GM19372 (cell line): ENCODE results near the gene MAP2.
A peak's percentile ranks its signal among the peaks of the same experiment; 100 is the strongest.

Experiments used
- ATAC-seq: cut with Tn5 transposase; IDR thresholded peaks from one replicate; pipeline ENCODE4 v1.9.1; 2021; ENCODE audit warnings: mild to moderate bottlenecking, low read depth, moderate library complexity; ENCODE audit not compliant: unreplicated experiment

Gene MAP2

GRCh38 chr2:209423562-209424198 is at the start of gene MAP2:
Gene MAP2 (plus strand): TSS chr2:209424047. CDS start chr2:209653171, 229,124 bp downstream.
- peak; percentile 94 for ATAC-seq

DNA sequence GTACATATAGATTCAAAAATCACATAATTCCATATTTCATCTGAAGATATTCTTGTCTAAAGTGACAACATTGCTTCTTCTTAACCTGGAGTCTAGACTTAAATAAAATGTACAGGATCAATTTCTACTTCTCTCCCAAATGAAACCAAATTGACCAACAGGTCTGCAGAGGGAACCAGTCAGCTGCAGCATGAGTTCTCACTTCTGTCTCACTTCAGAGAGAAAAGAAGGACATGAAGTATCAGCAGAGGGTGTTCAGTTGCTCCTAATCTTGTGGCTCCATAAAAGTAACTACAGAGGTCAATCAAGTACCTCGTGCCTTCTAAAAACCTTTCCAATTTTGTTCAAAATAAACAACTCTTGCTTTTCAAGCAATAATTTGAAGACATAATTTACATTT is 47.2 kb upstream of the MAP2 start:
- ATAC-seq: no peak

DNA sequence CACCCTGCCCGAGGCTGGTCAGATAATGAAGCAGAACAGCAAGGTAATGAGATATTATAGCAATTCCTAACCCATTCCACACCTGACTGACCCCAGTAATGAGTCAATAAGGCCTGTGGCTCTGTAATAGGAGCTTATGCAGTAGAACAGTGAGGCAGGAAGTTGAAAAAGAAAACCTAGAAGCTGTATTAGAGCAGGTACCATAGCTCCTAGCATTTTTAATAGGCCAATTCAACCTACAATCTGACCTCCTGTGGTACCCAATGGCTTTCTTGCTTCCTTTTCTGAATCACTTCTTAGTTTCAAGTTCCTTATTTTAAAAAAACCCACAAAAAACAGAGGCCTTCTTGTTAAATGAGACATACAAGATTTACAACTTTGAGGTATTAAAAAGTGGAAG is 43.6 kb upstream of the MAP2 start:
- ATAC-seq: peak; percentile 98

DNA sequence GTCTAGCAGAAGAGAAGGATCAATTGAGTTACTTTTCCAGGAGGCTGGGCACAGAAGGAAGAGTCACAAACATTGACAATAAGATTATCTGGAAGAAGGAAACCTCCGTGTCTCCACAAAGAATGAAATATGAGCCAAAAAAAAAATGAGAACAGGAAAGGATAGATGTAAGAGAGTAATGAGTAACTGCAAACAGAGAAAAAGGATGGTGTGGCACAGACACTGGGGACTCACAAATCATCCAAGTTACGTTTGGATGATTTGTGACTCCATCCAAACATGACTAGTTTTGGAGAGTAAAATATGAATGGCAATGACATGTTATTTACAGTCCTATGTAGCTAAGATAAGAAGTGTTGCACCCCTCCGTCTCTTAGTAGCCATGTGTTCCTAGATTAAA is 42.8 kb upstream of the MAP2 start:
- no peak for ATAC-seq

DNA sequence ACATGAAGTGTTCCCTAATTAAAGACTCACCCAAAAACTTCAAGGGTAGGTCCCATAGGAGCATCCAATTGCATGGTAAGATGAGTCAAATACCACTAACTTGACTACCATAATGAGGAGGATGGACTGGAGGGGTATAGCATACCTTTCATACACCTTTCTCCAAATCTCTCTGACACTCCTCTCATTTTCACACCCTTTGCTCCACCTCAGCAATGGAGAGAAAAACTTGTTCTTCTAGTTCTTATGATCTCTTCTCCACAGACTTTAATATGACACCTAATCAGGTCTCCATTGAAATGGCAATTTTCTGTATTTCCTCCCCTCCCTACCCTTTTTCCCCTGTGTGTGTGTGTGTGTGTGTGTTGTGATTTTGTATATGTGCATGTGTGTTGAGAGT is 41.1 kb upstream of the MAP2 start:
- ATAC-seq: no peak

DNA sequence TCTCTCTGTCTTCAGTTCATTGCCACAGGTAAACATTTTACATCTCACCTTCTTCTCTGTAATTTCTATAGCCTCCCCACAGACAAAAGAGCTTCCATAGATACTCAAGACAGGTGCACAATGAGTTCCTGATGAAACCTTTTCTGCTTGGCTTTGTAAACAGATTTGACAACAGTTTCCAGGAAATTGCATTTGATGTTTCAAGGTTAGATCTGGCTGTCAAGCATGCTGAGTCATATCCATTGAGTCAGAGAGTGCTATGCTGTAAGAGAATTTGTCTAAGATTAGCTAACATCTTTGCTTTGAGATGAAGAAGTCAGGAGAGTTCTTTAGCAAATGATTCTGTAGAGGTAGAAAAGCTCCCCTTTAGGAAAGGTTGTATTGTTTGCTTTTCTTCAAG is 40.6 kb upstream of the MAP2 start:
- no peak for ATAC-seq

DNA sequence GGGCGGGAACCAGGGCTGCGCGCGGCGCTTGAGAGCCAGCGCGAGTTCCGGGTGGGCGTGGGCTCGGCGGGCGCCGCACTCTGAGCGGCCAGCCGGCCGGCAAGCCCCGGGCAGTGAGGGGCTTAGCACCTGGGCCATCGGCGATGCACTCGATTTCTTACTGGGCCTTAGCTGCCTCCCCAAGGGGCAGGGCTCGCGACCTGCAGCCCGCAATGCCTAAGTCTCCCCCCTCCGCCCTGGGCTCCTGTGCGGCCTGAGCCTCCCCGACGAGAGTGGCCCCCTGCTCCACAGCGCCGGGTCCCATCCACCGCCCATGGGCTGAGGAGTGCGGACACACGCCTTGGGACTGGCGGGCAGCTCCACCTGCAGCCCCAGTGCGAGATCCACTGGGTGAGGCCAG is 36.5 kb upstream of the MAP2 start:
- ATAC-seq: no peak

- no peak for ATAC-seq
Measured at GRCh38 chr2:209388446-209389037, 35.3 kb upstream of the MAP2 start.

DNA sequence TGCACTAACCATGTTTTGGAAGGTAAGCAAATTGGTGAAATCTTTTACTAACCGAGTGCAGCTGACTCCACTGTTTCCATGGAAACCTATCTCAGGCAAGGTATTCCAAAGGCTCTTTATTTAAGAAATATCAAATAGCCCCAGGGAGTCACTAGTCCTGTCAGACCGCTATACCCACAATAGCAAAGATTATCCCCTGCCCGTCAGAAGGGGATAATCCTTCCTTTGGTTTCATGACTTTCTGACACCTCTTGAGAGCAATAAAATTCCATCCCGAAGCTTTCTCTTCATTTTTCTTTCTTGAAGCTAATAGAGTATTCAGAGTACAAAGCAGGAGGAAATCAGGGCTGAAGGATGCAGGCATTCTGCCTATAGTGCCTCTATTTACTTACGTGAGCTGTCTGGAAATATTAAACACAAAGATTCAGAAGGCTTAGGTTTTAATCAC is 34.7 kb upstream of the MAP2 start:
- ATAC-seq: no peak

DNA sequence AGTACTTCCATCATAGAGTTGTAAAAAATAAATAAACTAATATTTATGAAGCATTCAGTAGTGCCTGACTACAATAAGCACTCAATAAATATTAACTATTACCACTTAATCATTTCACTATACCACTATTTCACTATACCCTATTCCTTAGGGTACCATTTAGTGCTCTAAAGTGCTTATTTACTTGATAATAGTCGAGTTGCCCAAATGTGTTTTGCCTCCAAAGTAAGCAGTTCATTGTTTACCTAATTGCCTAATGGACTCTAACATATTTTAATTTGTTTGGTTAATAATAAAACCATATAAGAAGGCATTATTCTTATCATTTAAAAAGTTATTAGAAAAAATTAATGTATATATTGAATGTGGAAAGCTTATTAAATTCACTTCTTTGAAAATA is 33.0 kb upstream of the MAP2 start:
- no peak for ATAC-seq

DNA sequence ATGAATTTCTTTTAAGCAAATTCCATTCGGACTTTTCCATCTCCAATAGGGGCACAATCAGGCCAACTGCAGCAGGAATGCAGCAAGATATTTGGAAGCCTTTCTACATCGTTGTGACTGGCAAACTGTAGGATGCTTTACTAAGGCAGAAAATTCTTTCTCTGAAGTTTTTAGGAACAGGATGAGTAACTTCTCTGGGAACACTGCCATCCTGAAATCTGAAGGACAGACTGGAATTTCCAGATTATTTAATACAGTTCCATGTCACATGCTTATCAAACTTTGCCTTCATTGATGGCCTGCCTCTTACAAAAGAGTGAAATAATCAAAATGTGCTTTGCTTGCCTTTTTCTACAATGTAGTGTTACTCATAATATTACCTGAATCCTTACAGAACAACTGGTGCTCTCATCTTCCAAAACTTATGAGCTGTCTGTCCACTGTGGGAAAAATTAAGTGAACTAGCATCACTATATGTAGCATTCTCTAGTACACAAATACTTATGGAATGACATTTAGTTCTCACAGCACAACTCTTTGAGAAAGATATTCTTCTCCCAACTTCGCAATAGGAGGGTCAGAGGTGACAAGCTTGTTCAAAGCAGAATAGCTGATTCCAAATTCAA is 32.0 kb upstream of the MAP2 start:
- ATAC-seq: no peak

GRCh38 chr2:209395229-209395628 is 28.6 kb upstream of the MAP2 start:
- no peak for ATAC-seq

- no peak for ATAC-seq
Measured at GRCh38 chr2:209395652-209396051, 28.2 kb upstream of the MAP2 start.

DNA sequence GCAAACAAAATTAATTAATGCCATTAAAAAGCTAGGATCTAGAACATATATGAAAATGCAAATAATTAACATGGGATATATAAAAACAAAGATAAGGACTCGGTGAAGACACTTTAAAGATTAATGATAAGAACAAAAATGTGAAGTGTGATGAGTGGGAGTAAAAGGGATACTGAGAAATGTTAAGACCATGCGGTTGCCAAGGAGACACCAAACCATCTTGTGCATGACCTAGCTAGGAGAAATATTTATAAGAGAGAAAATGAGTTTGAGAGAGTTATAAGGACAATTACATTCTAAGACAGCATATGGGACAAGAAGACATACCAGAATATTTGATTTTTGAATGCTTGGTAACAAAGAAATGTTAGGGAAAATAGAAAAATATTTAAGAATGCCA is 25.4 kb upstream of the MAP2 start:
- no peak for ATAC-seq

DNA sequence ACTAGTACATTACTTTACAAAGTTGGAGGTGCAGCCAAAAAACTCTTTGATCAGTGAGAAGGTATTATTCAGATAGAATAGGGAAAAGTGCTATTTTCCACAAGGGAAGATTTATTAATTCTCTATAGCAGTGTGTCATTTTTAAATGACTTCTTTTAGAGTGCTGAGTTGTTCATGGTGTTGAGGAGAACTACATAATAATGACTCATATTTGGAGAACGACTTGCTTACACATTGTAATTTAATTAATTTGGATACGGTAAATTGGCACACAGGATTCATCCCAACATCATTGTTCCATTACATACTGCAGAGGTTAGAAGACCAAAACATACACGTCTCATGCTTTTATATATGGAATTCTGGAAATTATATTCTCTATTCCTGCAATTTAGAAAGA is 22.1 kb upstream of the MAP2 start:
- no peak for ATAC-seq

DNA sequence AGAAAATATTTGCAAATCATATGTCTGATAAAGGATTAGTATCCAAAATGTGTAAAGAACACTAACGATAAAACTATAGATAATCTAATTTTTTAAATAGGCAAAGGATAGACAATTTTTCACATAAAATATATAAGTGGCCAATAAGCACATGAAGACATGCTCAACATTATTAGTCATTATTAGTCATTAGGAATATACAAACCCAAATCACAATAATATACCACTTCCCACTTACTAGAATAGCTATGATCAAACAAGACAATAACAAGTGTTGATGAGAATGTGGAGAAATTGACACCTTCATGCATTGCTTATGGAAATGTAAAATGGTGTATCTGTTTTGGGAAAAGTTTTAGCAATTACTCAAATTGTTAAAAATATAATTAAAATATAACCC is 12.6 kb upstream of the MAP2 start:
- no peak for ATAC-seq

- ATAC-seq: no peak
Measured at GRCh38 chr2:209411718-209412117, 12.1 kb upstream of the MAP2 start.

DNA sequence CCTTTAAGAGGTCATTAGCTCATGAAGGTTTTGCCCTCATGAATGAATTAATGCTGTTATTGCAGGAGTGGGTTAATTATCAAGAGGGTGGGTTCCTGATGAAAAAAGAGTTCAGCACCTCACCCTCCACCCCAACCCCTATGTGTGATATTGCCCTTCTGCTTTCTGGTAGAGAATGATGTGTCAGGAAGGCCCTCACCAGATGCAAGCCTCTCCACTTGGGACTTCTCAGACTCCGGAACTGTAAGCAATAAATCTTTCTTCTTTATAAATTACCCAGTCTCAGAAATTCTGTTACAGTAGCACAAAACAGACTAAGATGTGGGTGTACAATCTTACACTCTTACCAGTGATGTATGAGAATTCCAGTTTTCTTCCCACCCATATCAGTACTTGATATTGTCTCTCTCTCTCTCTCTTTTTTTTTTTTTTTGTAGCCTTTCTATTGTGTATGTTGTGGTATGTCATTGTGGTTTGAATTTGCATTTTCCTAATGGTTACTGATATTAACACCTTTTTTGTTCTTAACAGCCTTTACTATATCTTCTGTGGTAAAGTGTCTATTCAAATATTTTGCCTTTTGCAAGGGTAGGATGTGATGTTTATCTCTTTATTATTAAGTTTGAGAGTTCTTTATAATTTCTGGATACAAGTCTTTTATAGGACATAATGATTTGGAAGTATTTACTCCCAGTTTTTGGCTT is 10.4 kb upstream of the MAP2 start:
- no peak for ATAC-seq

- no peak for ATAC-seq
Measured at GRCh38 chr2:209416913-209417312, 6.9 kb upstream of the MAP2 start.

GRCh38 chr2:209422191-209422754 is 1.6 kb upstream of the MAP2 start:
- no peak for ATAC-seq

GRCh38 chr2:209424199-209424701 is 403 bp downstream of the MAP2 start:
- ATAC-seq: peak; percentile 15
